GM19193 (cell line): ENCODE measurements around the gene VENTX.

Experiments
- POLR2A ChIP-seq: IDR thresholded peaks from 4 replicates; pipeline ENCODE4 v1.6.1; 2011; ENCODE audit not compliant: insufficient read depth, insufficient read length; ENCODE audit errors: extremely low read depth

The VENTX gene

GRCh38 chr10:133287832-133288500, 50.3 kb downstream of the VENTX start:
- no peak for TF ChIP-seq POLR2A

- no peak for TF ChIP-seq POLR2A
These were observed 52.1 kb downstream of the VENTX start for GRCh38 chr10:133289761-133290160.
